K562 (cell line): Measurements from ENCODE around the gene PTPRB. TPM values are rescaled to one million over a fixed set of nuclear protein-coding genes. Genes with fewer than 3 reads are reported as not detected.
A peak's percentile ranks its signal among the peaks of the same experiment; 100 is the strongest.

Experiments
- CHD7 ChIP-seq: fragments of 200-600 bp; sonication (generic); IDR thresholded peaks from one replicate; pipeline ENCODE4 v1.6.1; 2012; ENCODE audit warnings: mild to moderate bottlenecking, low read depth, low read length, inconsistent platforms
- DMBX1 ChIP-seq: fragments of 250-450 bp; sonication (Bioruptor Pico); IDR thresholded peaks from 2 replicates; pipeline ENCODE4 v1.8.0; 2022; ENCODE audit warnings: inconsistent platforms, mild to moderate bottlenecking, moderate library complexity, borderline replicate concordance
- EZH2 ChIP-seq: IDR thresholded peaks from 2 replicates; pipeline ENCODE4 v1.6.1; 2012; ENCODE audit warnings: low read depth, mild to moderate bottlenecking, inconsistent platforms, low read length, borderline replicate concordance
- IRF9 ChIP-seq: fragments of 450-650 bp; IDR thresholded peaks from 2 replicates; pipeline ENCODE4 v1.6.1; 2016; ENCODE audit warnings: missing biosample characterization, missing genetic modification characterization
- JUND ChIP-seq, 2 experiments: IDR thresholded peaks; 2 replicates in 1 of 2; 3 replicates in 1 of 2; pipeline ENCODE4 v1.6.1; 2011; ENCODE audit warnings: borderline replicate concordance in 2 of 2, low read depth in 2 of 2, low read length in 2 of 2, improper control_type of control experiment in 1 of 2, missing biosample characterization in 1 of 2, missing genetic modification characterization in 1 of 2, missing genetic modification reagents in 1 of 2
- NR2C2 ChIP-seq, 2 experiments: fragments of 200-800 bp in 1 of 2; sonication (Bioruptor generic) in 1 of 2; sonication (generic) in 1 of 2; formaldehyde crosslinking in 1 of 2; IDR thresholded peaks; 2 replicates each; pipeline versions ENCODE4 v1.6.1 to v1.8.0; 2016 to 2022; ENCODE audit warnings: mild to moderate bottlenecking in 1 of 2, missing compliant biosample characterization in 1 of 2, missing genetic modification characterization in 1 of 2, missing genetic modification reagents in 1 of 2
- SAFB ChIP-seq: fragments of 200-400 bp; formaldehyde crosslinking; IDR thresholded peaks from 2 replicates; pipeline ENCODE4 v1.6.1; 2017; ENCODE audit warnings: low read depth, low read length, borderline replicate concordance
- TAF7 ChIP-seq: fragments of 450-650 bp; IDR thresholded peaks from 2 replicates; pipeline ENCODE4 v1.6.1; 2016; ENCODE audit warnings: missing genetic modification characterization, missing compliant biosample characterization
- ZNF589 ChIP-seq: fragments of 200-800 bp; sonication (Bioruptor generic); IDR thresholded peaks from 2 replicates; pipeline ENCODE4 v1.6.1; 2016; ENCODE audit warnings: low read depth, missing genetic modification characterization, missing compliant biosample characterization
- polyA plus RNA-seq, 8 experiments: library from polyadenylated mRNA; depleted of rRNA in 4 of 8; stranded (reverse) in 5 of 8; unstranded in 3 of 8; fragments of >200 nt; fragmentation: Nextera tagmentation in 2 of 8; fragmentation: Illumina TruSeq in 1 of 8; extraction: Ambion mirVana in 2 of 8; extraction: Trizol in 1 of 8; gene quantifications; 2 replicates each; pipeline versions ENCODE4 v1.2.1 to v1.2.3, GENCODE V29; 2011 to 2014; ENCODE audit warnings: inconsistent platforms in 1 of 8, missing spikeins in 1 of 8
- total RNA-seq, 7 experiments: library from RNA; depleted of rRNA in 6 of 7; stranded (reverse); fragments of >200 nt in 6 of 7; fragmentation: Illumina TruSeq in 2 of 7; extraction: Trizol in 2 of 7; gene quantifications; 2 replicates each; pipeline versions ENCODE4 v1.2.1 to v1.2.3, GENCODE V29; 2011 to 2021; ENCODE audit warnings: low replicate concordance in 1 of 7
- TF ChIP-seq, protein P1 (sequence below): fragments of 450-650 bp; formaldehyde crosslinking; IDR thresholded peaks from 2 replicates; pipeline ENCODE4 v1.4.0; 2022; ENCODE audit warnings: mild to moderate bottlenecking, moderate library complexity

PTPRB gene
- total and polyA plus RNA-seq, 9 of the 15 experiments (the other 6 are each of a cell fraction or from before 2014, with no cell fraction given) = 0.46 to 5.9 (median 3.1) TPM

- TF ChIP-seq JUND (IDR thresholded peaks at IDR 0.05; ENCODE audit: borderline replicate concordance, low read depth, low read length) (0 out of 2 replicates have a peak, but pooled peaks have one; percentile 20), JUND (tag; IDR thresholded peaks at IDR 0.05; ENCODE audit: borderline replicate concordance, low read depth, low read length) (no peak), TAF7 (tag) (no peak), CHD7 (no peak), SAFB (no peak), NR2C2 (CRISPR knock-in tag; IDR thresholded peaks at IDR 0.05) (no peak), NR2C2 (tag; IDR thresholded peaks at IDR 0.05) (peak; percentile 50; the same call in 1 of the 2 replicates), DMBX1 (CRISPR knock-in tag) (peak; percentile 79; the same call in 1 of the 2 replicates), ZNF589 (CRISPR knock-in tag) (peak; percentile 70; the same call in 1 of the 2 replicates), EZH2 (no peak), IRF9 (peak; percentile 63; the same call in 1 of the 2 replicates)
- TF ChIP-seq, protein P1, sequence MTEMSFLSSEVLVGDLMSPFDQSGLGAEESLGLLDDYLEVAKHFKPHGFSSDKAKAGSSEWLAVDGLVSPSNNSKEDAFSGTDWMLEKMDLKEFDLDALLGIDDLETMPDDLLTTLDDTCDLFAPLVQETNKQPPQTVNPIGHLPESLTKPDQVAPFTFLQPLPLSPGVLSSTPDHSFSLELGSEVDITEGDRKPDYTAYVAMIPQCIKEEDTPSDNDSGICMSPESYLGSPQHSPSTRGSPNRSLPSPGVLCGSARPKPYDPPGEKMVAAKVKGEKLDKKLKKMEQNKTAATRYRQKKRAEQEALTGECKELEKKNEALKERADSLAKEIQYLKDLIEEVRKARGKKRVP (CRISPR knock-in tag) = peak; percentile 80
These were observed 46.5 kb downstream of the PTPRB start (continued) for GRCh38 chr12:70590549-70591226.
